Activated T-cell treated with anti-CD3 and anti-CD28 coated beads, Interleukin-2, amount 50 U/mL, for 4 hours (primary cell): ENCODE measurements around the gene TTC31. TPM values are rescaled to one million over a fixed set of nuclear protein-coding genes. Genes with fewer than 3 reads are reported as not detected.
"Not testable (repeated sequence)": the region's sequence is repeated elsewhere in the genome, so short reads cannot be mapped to it uniquely, and the experiment has no call there.

ENCODE experiments used
- ATAC-seq, 2 donors: fragments of 200-7000 bp; cut with Tn5 transposase; one replicate each; pipeline ENCODE4 v1.10.0; 2021
- DNase-seq: peaks from one replicate; pipeline ENCODE4 v3.0.0-alpha.2; 2020
- H3K27me3 Mint-ChIP-seq: one replicate; pipeline ENCODE4 v1.8.0; 2021; ENCODE audit warnings: low read depth, mixed read lengths
- H3K36me3 Mint-ChIP-seq: one replicate; pipeline ENCODE4 v1.8.0; 2022; ENCODE audit warnings: mixed read lengths; ENCODE audit not compliant: insufficient read depth
- H3K4me1 Mint-ChIP-seq: one replicate; pipeline ENCODE4 v1.8.0; 2021; ENCODE audit warnings: low read depth, mixed read lengths
- H3K4me3 Mint-ChIP-seq: one replicate; pipeline ENCODE4 v1.8.0; 2021; ENCODE audit warnings: mild to moderate bottlenecking, moderate library complexity, mixed read lengths
- H3K9me3 Mint-ChIP-seq: one replicate; pipeline ENCODE4 v1.8.0; 2021; ENCODE audit warnings: mixed read lengths
- total RNA-seq, 3 donors: library from RNA; stranded (reverse); gene quantifications; one replicate each; pipeline ENCODE4 v1.2.1, GENCODE V29; 2021

TTC31 gene
- 10 to 100 TPM; 22.4 to 23.8 (median 23.4) TPM for total RNA-seq

GRCh38 chr2:74482801-74483674, at the start of gene TTC31, which contains the start of gene CCDC142:
Gene TTC31, plus strand, starts transcription at chr2:74483081. Its CDS starts 15 bp downstream, at chr2:74483096.
Gene CCDC142, minus strand, starts transcription at chr2:74482998. Its CDS starts 161 bp downstream, at chr2:74482837.
- ATAC-seq, result peak; percentile 91 to 93
- peak; percentile 90 for DNase-seq
- Mint-ChIP-seq H3K36me3 (peaks cover 14% of the 10 kb centered on the region), H3K4me3 (peak within 1 kb of the TSS; percentile 99), H3K9me3 (no peaks in the 10 kb centered on the region), H3K27me3 (no peaks in the 10 kb centered on the region), H3K4me1 (peaks cover 30% of the 10 kb centered on the region)

DNA sequence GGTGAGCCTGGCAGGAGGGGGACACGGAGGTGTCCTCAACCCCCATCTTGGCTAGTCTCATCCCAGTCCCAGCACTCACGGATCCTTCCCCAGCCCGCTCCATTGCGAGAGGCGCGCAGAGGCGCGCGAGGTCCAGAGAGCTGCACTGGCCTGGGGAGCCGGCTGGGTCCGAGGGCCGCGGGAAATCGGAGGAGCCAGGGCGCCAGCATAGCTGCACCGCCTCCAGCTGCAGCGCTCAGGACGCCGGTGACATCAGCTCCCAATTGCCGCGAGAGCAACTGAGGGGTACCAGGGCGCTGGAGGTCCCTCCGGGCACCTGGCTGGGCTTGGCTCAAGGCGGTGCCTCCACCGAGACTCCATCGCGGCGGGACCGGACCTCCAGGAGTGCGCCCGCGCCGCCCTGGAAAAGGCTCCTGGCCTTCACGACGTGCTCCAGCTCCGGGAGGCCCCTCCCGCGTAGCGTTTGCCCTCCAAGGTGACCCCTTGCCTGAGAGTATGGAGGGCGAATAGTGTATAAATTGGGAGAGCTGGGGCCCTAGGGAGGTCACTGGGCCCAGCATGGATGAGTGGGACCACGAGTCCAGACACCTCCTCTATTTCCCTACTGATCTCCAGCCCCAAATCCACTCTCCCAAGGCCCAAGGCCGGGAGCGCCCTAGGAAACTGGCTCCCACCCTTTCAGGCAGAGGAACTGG, 46.6 kb upstream of the TTC31 start:
- no peak overlapping the region for H3K4me3 Mint-ChIP-seq
- ATAC-seq (no peak), DNase-seq (no peak)
- H3K36me3 Mint-ChIP-seq, result no peaks in the 10 kb centered on the region
- H3K27me3 Mint-ChIP-seq, result peaks cover 22% of the 10 kb centered on the region
- no peaks in the 10 kb centered on the region for H3K9me3 Mint-ChIP-seq
- H3K4me1 Mint-ChIP-seq, result peaks cover 6% of the 10 kb centered on the region

GRCh38 chr2:74436848-74437695, 45.8 kb upstream of the TTC31 start:
- no peaks in the 10 kb centered on the region for H3K36me3 Mint-ChIP-seq
- ATAC-seq, result no peak
- no peak overlapping the region for H3K4me3 Mint-ChIP-seq
- H3K27me3 Mint-ChIP-seq, result peaks cover 24% of the 10 kb centered on the region
- H3K4me1 Mint-ChIP-seq, result peaks cover 6% of the 10 kb centered on the region
- DNase-seq, result no peak
- H3K9me3 Mint-ChIP-seq, result no peaks in the 10 kb centered on the region

DNA sequence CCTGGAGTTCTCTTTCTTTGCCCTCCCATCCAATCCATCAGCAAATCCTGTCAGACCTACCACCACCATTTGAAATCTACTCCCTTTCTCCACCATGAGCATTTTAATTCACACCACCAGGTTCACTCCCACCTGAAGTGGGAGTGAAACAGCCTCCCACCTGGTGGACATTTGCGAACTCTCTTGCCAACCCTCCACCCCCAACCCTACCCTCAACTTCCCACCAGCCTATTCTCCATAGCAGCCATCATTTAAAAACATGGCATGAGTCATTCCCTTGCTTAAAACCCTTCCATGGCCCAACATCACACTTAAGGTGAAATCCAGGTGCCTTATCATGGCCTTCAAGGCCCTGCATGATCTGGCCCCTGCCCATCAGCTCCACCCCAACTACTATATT, 44.6 kb upstream of the TTC31 start:
- H3K36me3 Mint-ChIP-seq, result no peaks in the 10 kb centered on the region
- H3K4me3 Mint-ChIP-seq, result no peak overlapping the region
- H3K9me3 Mint-ChIP-seq, result no peaks in the 10 kb centered on the region
- ATAC-seq, result no peak
- no peak for DNase-seq
- H3K4me1 Mint-ChIP-seq, result peaks cover 9% of the 10 kb centered on the region
- H3K27me3 Mint-ChIP-seq, result peaks cover 30% of the 10 kb centered on the region

DNA sequence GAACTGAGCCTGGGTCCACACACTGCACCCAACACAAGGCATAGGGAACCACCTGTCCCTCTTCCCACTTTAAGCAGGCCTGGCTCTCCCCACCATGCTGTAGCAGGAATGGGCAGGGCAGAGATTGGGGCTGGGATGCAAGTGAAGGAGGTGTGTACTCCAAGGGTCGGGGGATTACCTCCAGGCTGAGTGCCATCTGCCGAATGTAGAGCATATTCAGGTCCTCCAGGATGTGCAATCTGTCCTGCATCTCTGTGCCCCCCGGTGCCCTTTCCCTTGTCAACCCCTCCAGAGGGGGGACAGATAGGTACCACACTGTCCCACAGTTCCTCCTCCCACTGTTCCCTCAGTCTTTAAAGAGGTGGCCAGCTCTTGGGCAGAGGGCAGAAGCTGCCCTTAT, 43.5 kb upstream of the TTC31 start:
- peaks cover 30% of the 10 kb centered on the region for H3K27me3 Mint-ChIP-seq
- H3K4me3 Mint-ChIP-seq, result no peak overlapping the region
- H3K36me3 Mint-ChIP-seq, result no peaks in the 10 kb centered on the region
- H3K9me3 Mint-ChIP-seq, result no peaks in the 10 kb centered on the region
- ATAC-seq (no peak), DNase-seq (no peak)
- H3K4me1 Mint-ChIP-seq, result peaks cover 9% of the 10 kb centered on the region

- peak overlapping the region; percentile 52 for H3K4me3 Mint-ChIP-seq
- DNase-seq (no peak), ATAC-seq (no peak)
- H3K27me3 Mint-ChIP-seq, result peaks cover 36% of the 10 kb centered on the region
- H3K4me1 Mint-ChIP-seq, result peaks cover 9% of the 10 kb centered on the region
- H3K9me3 Mint-ChIP-seq, result no peaks in the 10 kb centered on the region
- no peaks in the 10 kb centered on the region for H3K36me3 Mint-ChIP-seq
Measured at GRCh38 chr2:74439803-74440377, 43.0 kb upstream of the TTC31 start.

DNA sequence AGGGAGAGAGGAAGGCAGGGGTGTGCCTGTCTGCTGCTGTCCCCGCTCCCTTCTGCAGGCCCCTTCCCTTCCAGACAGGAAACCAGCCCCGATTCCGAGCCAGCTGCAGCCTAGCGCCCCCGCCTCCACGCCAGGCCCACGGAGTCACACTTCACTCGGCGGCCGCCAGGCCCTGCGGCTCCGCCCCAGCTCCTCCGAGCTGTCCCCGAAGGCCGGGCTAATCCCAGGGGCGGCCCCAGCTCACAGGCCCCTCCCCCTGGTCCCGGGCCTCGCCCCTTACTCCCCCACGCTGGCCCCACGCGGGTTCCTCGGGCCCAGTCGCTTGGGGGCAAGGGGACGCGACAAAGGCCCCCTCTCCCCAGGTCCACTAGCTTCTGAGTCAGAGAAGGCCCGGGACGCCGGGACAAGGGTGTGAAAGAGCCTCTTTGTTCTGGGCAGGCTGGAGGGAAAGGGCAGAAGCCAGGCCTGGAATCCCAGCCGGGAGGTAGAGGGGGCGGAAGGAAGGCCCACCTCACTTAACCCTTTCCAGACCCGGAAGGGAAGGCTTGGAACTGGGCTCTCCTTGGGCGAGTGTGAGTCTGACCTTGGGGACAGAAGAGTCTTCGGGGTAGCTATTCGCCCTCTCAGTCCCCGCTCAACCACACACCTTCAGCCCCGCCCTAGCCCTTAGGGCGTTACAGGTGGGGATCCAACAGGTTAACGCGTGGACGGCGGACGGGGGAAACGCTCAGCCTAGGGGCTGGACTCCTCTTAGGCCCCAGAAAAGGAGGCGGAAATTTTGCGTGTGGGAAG, 42.3 kb upstream of the TTC31 start:
- Mint-ChIP-seq H3K4me1 (peaks cover 9% of the 10 kb centered on the region), H3K9me3 (no peaks in the 10 kb centered on the region), H3K4me3 (peak overlapping the region; percentile 58), H3K36me3 (no peaks in the 10 kb centered on the region), H3K27me3 (peaks cover 39% of the 10 kb centered on the region)
- ATAC-seq (peak; percentile 82 to 83), DNase-seq (no peak)

DNA sequence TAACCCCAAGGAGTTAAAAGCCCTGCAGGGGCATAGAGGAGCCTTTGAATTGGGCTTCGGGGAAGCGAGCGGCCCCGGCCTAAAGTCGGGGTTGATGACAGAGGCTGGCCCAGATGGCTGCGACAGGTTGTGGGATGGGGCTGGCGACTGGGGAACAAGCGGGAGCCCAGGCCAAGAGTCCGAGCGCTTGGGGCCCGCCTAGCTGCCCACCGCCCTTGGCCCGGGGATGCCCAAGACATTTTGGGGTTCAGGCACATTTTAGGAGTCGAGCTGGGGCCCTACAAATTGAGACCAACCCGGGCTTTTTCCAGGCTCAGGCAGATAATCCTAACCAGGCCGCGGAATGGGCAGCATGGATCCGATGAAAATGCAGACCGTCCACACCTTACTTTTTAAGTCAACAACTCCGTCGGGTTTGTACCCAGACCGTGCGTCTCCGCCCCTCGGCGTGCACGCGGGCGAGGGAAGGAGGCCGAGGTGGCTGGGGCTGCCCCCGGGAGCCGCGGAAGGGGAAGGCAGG, 41.7 kb upstream of the TTC31 start:
- no peaks in the 10 kb centered on the region for H3K9me3 Mint-ChIP-seq
- H3K27me3 Mint-ChIP-seq, result peaks cover 39% of the 10 kb centered on the region
- H3K4me3 Mint-ChIP-seq, result peak overlapping the region; percentile 58
- ATAC-seq (peak; percentile 36 to 56), DNase-seq (no peak)
- H3K36me3 Mint-ChIP-seq, result no peaks in the 10 kb centered on the region
- peaks cover 9% of the 10 kb centered on the region for H3K4me1 Mint-ChIP-seq

- ATAC-seq (peak; percentile 31 to 53), DNase-seq (no peak)
- Mint-ChIP-seq H3K9me3 (no peaks in the 10 kb centered on the region), H3K36me3 (no peaks in the 10 kb centered on the region), H3K4me1 (peaks cover 9% of the 10 kb centered on the region), H3K27me3 (peaks cover 39% of the 10 kb centered on the region), H3K4me3 (peak within 1 kb of the TSS; percentile 58)
Measured at GRCh38 chr2:74441690-74442482, 41.0 kb upstream of the TTC31 start, which contains the start of gene RTKN. Gene RTKN, minus strand, starts transcription at chr2:74441937. Its CDS starts 121 bp downstream, at chr2:74441816.

DNA sequence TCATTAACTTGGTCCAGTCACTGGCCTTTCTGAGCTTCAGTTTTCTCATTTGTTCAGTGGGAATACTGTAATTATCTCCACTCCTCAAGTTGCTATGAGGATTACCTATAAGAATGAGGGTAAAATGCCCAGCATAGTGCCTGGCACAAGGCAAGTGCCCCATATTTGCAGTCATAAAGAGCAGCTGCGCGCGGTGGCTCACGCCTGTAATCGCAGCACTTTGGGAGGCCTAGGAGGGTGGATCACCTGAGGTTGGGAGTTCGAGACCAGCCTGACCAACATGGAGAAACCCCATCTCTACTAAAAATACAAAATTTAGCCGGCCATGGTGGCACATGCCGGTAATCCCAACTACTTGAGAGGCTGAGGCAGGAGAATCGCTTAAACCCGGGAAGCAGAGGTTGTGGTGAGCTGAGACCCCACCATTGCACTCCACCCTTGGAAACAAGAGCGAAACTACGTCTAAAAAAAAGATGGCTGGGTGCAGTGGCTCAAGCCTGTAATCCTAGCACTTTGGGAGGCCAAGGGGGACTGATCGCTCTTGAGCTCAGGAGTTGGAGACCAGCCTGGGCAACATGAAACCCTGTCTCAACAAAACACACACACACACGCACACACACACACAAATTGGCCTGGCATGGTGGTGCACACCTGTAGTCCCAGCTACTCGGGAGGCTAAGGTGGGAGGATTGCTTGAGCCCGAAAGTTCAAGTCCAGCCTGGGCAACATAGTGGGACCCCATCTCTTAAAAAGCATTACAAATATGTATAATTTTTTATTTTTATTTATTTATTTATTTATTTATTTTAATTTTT, 40.2 kb upstream of the TTC31 start:
- Mint-ChIP-seq H3K27me3 (peaks cover 39% of the 10 kb centered on the region), H3K4me3 (peak overlapping the region; percentile 43)
- not testable (repeated sequence) for H3K36me3 Mint-ChIP-seq, H3K4me1 Mint-ChIP-seq, ATAC-seq, DNase-seq, H3K9me3 Mint-ChIP-seq

DNA sequence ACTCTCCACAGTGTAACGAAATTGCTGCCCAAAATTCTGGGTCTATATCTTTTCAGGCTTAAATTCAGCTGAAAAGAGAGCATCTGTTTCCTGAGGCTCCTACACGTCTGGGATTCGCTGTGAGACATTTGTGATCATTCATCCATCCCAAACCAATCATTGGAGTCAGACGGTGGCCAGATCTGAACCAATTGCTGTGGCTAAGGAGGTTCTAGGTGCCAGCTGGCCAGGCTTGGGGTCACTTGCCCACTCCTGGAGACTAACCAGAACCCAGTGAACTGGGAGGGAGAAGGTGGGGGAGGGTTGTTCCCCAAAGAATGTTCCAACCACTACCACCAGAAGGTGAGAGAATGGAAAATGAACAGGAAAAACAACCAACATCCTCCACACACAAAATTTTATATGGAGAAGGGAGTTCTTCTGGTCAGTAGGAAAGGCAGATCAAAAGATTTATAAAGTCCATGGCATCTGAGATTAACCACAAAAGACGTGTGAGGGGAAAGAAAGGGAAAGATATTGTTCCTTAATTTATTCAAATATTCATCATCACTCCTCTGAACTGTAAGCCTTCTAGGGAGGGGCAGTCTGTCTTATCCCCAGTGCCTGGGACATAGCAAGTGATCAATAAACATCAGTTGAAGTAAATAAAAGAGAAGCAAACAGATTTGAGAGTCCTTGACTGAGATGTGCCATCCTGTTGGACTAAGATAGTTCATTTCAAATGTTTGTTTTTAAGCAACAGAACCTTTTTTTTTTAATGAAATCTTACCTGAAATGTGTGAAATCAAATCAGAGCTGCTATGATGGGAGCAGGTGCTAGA, 38.2 kb upstream of the TTC31 start:
- no peaks in the 10 kb centered on the region for H3K36me3 Mint-ChIP-seq
- no peak for DNase-seq
- ATAC-seq, result no peak
- H3K9me3 Mint-ChIP-seq, result no peaks in the 10 kb centered on the region
- peaks cover 9% of the 10 kb centered on the region for H3K4me1 Mint-ChIP-seq
- peaks cover 30% of the 10 kb centered on the region for H3K27me3 Mint-ChIP-seq
- H3K4me3 Mint-ChIP-seq, result no peak overlapping the region
